Daoy (cell line): ENCODE data around the gene PCDHAC1. TPM values are rescaled to one million over a fixed set of nuclear protein-coding genes. Genes with fewer than 3 reads are reported as not detected.
"Not testable (repeated sequence)": the region's sequence is repeated elsewhere in the genome, so short reads cannot be mapped to it uniquely, and the experiment has no call there.

Experiments
- DNase-seq: peaks from one replicate; pipeline ENCODE4 v3.0.0-alpha.2; 2015; ENCODE audit warnings: low read depth
- total RNA-seq: library from RNA; depleted of rRNA; stranded (reverse); fragments of >200 nt; shearing (Covaris generic); gene quantifications from 2 replicates; pipeline ENCODE4 v1.2.3, GENCODE V29; 2014; rRNA removed

Gene PCDHAC1
- 1.6 and 3.1 TPM in 2 replicates for total RNA-seq

- DNase-seq: no peak
Measured at GRCh38 chr5:140925806-140926442, at the start of gene PCDHAC1. Gene PCDHAC1, plus strand, starts transcription at chr5:140926299. Its CDS starts 594 bp downstream, at chr5:140926893.

DNA sequence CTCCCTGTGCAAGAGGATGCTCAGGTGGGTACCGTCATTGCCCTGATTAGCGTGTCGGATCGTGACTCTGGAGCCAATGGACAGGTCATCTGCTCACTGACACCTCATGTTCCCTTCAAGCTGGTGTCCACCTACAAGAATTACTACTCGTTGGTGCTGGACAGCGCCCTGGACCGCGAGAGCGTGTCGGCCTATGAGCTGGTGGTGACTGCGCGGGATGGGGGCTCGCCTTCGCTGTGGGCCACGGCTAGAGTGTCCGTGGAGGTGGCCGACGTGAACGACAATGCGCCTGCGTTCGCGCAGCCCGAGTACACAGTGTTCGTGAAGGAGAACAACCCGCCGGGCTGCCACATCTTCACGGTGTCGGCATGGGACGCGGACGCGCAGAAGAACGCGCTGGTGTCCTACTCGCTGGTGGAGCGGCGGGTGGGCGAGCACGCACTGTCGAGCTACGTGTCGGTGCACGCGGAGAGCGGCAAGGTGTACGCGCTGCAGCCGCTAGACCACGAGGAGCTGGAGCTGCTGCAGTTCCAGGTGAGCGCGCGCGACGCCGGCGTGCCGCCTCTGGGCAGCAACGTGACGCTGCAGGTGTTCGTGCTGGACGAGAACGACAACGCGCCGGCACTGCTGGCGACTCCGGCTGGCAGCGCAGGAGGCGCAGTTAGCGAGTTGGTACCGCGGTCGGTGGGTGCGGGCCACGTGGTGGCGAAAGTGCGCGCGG is 49.4 kb upstream of the PCDHAC1 start:
- not testable (repeated sequence) for DNase-seq

DNA sequence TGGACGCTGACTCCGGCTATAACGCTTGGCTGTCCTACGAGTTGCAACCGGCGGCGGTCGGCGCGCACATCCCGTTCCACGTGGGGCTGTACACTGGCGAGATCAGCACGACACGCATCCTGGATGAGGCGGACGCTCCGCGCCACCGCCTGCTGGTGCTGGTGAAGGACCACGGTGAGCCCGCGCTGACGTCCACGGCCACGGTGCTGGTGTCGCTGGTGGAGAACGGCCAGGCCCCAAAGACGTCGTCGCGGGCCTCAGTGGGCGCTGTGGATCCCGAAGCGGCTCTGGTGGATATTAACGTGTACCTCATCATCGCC is 48.9 kb upstream of the PCDHAC1 start:
- DNase-seq: no peak

GRCh38 chr5:140881889-140882590 is 44.1 kb upstream of the PCDHAC1 start, which contains the start of gene PCDHA13:
Gene PCDHA13, plus strand, starts transcription at chr5:140882124. Its CDS starts 145 bp downstream, at chr5:140882269.
- no peak for DNase-seq

DNA sequence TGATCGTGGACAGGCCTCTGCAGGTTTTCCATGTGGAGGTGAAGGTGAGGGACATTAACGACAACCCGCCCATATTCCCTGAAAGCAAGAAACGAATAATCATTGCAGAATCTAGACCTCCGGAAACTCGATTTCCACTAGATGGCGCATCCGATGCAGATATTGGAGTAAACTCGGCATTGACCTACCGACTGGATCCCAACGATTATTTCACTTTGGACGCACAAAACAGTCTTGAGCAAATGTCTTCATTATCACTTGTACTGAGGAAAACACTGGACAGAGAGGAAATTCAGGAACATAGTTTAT is 43.6 kb upstream of the PCDHAC1 start:
- DNase-seq: no peak

GRCh38 chr5:140883373-140883772 is 42.7 kb upstream of the PCDHAC1 start:
- no peak for DNase-seq

DNA sequence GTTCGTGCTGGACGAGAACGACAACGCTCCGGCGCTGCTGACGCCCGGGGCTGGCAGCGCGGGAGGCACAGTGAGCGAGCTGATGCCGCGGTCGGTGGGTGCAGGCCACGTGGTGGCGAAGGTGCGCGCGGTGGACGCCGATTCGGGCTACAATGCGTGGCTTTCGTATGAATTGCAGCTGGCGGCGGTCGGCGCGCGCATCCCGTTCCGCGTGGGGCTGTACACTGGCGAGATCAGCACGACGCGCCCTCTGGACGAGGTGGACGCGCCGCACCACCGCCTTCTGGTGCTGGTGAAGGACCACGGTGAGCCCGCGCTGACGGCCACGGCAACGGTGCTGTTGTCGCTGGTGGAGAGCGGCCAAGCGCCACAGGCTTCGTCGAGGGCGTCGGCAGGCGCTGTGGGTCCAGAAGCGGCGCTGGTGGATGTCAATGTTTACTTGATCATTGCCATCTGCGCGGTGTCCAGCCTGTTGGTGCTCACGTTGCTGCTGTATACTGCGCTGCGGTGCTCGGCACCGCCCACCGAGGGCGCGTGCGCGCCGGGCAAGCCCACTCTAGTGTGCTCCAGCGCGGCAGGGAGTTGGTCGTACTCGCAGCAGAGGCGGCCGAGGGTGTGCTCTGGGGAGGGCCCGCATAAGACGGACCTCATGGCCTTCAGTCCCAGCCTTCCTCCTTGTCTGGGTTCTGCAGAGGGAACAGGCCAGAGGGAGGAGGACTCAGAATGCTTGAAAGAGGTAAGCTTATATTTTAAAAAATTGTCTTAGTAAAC is 42.0 kb upstream of the PCDHAC1 start:
- DNase-seq: no peak

GRCh38 chr5:140916325-140916724 is 9.8 kb upstream of the PCDHAC1 start:
- no peak for DNase-seq

GRCh38 chr5:140923601-140924000 is 2.5 kb upstream of the PCDHAC1 start:
- no peak for DNase-seq

DNA sequence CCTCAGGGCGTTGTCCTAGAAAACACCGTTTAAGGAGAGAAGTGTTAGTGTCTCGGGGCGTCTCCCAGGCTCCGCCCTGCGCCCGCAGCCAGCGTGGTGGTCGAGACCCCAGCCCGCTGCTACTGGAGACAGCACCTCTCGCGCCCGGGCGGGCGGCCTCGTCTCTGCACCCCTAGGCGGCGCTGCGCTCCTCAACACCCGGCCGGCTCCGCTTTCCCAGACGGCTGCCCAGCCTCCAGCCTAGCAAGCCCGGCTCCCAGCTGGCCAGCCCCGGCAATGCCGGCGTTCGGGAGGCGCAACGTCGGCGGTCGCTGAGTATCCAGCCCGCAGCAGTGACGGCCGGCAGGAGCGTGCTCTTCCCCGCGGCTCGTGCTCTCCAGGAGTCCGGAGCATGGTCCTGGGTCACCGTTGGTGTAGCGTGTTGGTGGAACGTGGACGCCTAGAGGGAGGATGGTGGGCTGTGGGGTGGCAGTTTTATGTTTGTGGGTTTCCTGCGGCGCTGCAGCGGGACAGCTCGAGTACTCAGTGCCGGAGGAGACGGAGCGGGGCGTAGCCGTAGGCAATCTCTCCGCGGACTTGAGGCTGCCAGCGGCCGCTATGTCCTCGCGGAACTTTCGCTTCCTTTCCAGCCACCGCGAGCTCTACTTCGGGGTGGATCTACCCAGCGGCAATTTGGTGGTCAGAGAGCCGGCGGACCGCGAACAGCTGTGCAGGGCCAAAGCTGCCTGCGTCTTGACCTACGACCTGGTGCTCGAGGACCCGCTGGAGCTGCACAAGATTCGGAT is 536 bp downstream of the PCDHAC1 start:
- DNase-seq: peak; percentile 93

GRCh38 chr5:140927228-140927573 is 1.1 kb downstream of the PCDHAC1 start:
- no peak for DNase-seq

DNA sequence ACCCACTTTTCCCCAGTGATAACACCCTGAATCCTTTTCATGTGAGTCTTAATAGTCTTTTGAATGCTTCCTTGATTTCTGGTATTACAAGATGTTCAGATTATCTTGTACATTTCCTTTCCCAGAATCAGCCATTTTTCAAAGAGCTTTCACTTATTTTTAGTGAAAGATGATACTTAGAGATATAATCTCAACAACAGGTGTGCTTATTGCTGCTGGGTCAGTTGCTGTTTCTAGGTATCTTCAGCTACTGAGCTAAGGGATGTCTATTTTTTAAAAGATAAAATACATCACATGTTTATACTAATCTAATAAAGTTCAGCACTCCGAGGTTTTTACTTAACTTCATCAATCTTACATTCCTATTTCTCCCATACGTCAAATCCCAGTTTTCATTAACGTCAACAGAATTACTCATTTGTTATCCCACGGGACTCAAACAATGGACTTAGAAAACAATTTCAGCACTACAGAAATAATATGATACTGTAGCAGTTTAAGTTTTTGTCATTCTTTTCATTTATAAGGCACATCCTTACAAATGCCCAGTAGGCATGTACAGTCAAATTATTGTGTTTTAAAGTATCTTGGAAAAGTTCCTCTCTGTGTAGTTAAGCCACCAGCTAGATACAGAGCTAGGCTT is 9.0 kb downstream of the PCDHAC1 start:
- DNase-seq: no peak

DNA sequence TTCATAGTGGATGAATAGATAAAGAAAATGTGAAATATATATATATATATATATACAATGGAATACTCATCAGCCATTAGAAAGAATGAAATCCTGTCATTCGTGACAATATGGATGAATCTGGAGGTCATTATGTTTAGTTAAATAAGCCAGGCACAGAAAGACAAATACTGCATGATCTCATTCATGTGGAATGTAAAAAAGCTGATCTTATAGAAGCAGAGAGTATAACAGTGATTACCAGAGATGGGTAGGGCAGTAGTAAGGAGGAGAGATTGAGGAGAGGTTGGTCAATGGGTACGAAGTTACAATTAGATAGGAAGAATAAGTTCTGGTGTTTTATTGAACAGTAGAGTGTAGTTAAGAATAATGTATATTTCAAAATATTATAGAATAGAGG is 20.5 kb downstream of the PCDHAC1 start:
- DNase-seq: no peak

- no peak for DNase-seq
Measured at GRCh38 chr5:140951636-140952035, 25.5 kb downstream of the PCDHAC1 start.

GRCh38 chr5:140953234-140953633 is 27.1 kb downstream of the PCDHAC1 start:
- no peak for DNase-seq

GRCh38 chr5:140962190-140962589 is 36.1 kb downstream of the PCDHAC1 start:
- no peak for DNase-seq

DNA sequence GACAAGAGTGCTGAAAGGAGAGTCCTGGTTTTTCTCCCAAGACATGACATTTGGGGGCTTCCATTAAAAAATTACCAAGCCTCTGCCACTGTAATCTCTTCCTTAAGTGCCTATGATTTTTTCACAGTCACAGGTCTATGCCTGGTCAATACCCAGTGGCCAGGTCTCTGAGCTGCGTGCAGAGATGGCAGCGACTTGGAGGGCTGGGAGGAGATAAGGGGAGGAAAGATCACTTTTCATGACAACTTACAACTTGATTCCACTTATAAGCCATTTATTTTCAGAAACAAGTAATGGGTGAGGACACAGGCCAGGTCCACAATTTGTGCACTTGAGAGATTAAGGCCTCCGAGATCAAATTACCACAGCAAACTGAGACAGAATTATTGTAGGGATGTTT is 38.3 kb downstream of the PCDHAC1 start:
- DNase-seq: no peak

GRCh38 chr5:140965905-140966292 is 39.8 kb downstream of the PCDHAC1 start:
- DNase-seq: peak; percentile 21

DNA sequence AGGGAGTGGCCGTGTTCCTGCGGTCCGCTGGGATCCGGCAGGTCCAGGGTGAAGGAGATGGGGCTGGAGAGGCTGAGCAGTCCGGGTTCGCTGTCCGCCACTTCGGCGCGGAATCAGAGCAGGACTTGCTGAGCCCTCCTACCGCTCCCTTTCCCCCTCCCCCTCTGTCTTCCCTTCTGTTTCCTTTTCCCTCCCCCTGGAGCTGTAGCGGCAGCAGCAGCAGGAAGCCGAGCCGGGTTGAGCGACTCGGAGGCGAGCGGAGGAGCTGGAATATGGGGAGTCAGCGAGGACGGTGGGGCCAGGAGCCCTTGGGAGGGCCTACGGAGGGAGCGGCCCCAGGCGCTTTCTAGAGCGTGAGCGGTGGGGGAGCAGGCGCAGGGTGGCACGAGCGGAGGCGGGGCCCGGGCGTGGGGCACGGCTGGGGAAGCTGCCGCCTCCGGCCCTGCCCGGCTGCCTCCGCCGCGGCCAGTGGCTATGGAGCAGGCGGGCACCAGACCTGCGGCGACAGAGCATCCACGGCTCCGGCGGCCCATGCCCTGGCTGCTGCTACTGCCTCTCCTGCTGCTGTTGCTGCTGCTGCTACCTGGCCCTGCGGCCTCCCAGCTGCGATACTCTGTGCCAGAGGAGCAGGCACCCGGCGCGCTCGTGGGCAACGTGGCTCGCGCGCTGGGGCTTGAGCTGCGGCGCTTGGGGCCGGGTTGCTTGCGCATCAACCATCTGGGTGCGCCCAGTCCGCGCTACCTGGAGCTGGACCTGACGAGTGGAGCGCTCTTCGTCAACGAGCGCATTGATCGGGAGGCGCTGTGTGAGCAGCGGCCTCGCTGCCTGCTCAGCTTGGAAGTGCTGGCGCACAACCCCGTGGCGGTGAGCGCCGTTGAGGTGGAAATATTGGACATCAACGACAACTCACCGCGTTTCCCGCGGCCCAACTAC is 40.5 kb downstream of the PCDHAC1 start, which contains the start of gene PCDHAC2:
PCDHAC2 (plus strand) TSS at position 184 of the 933 bp plus-strand sequence; CDS start at position 475, 291 bp downstream.
- peak; percentile 85 for DNase-seq
